HepG2 (cell line): Measurements from ENCODE around the gene KAZN.

Experiments used
- CEBPB ChIP-seq: IDR thresholded peaks from 2 replicates; pipeline ENCODE4 v1.6.1; 2011; ENCODE audit warnings: low read depth, low read length, improper control_type of control experiment, borderline replicate concordance
- KLF9 ChIP-seq: IDR thresholded peaks from 2 replicates; pipeline ENCODE4 v1.6.1; 2016; ENCODE audit warnings: low read depth
- KMT2B ChIP-seq: IDR thresholded peaks from 2 replicates; pipeline ENCODE4 v1.6.1; 2016; ENCODE audit warnings: missing genetic modification reagents, missing compliant biosample characterization
- SMC3 ChIP-seq: IDR thresholded peaks from 2 replicates; pipeline ENCODE4 v1.6.1; 2011; ENCODE audit warnings: low read length, improper control_type of control experiment
- ZNF768 ChIP-seq: sonication (generic); formaldehyde crosslinking; IDR thresholded peaks from 2 replicates; pipeline ENCODE4 v1.4.0; 2020; ENCODE audit warnings: missing genetic modification reagents
- TF ChIP-seq, protein P1 (sequence below): sonication (generic); formaldehyde crosslinking; IDR thresholded peaks from 2 replicates; pipeline ENCODE4 v1.5.0; 2020; ENCODE audit warnings: mild to moderate bottlenecking, missing genetic modification reagents, moderate library complexity

DNA sequence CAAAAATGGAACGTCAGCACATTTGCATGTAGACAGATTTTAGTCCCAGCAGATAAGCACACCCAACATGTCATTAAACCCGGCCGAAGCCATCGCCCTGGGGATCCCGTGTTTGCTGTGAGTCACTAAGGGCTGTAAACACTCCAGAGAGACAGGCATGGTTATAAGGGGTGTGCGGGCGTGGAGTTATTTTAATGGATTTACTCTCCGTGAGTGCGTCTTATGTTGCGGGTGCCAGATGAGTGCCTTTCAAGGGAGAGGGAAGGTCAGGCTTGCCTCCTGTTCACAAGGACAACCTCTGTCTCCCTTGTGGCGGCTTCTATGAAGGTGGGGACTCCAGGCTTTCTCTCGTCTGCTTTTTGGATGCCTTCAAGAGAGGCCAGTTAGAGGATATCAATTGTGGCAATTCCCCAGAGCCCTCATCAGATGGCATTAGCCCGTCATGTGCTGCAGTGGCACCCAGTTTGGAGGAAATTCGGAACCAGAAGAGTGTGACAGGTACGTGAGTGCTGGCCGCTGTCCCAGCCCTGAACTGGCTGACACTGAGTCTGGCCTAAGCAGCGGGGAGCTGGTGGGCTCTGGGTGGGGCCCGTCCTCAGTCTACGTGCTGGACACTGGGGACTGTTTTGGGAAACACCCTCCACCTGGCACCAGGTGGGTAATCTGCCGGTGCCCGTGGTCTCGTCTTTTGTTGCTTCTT, 331.2 kb downstream of the KAZN start:
- TF ChIP-seq KMT2B (CRISPR knock-in tag) (no peak), CEBPB (no peak), SMC3 (no peak), KLF9 (no peak), ZNF768 (CRISPR knock-in tag) (no peak)
- TF ChIP-seq, protein P1, sequence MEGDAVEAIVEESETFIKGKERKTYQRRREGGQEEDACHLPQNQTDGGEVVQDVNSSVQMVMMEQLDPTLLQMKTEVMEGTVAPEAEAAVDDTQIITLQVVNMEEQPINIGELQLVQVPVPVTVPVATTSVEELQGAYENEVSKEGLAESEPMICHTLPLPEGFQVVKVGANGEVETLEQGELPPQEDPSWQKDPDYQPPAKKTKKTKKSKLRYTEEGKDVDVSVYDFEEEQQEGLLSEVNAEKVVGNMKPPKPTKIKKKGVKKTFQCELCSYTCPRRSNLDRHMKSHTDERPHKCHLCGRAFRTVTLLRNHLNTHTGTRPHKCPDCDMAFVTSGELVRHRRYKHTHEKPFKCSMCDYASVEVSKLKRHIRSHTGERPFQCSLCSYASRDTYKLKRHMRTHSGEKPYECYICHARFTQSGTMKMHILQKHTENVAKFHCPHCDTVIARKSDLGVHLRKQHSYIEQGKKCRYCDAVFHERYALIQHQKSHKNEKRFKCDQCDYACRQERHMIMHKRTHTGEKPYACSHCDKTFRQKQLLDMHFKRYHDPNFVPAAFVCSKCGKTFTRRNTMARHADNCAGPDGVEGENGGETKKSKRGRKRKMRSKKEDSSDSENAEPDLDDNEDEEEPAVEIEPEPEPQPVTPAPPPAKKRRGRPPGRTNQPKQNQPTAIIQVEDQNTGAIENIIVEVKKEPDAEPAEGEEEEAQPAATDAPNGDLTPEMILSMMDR (CRISPR knock-in tag) = no peak
